NCI-H2227 treated with DMSO at 0.1 percent for 48 hours (cell line): ENCODE measurements around the gene PLBD1.

ENCODE experiments used
- DNase-seq: peaks from one replicate; lab custom pipeline; 2025; lab: John Stamatoyannopoulos, UW

Gene PLBD1

GRCh38 chr12:14567351-14568162 is at the start of gene PLBD1:
Gene PLBD1 (minus strand): TSS chr12:14567883. CDS start chr12:14567696, 187 bp downstream.
- DNase-seq = no peak

GRCh38 chr12:14614704-14615121 is 47.0 kb upstream of the PLBD1 start:
- DNase-seq = no peak

GRCh38 chr12:14613718-14614117 is 46.0 kb upstream of the PLBD1 start:
- no peak for DNase-seq

GRCh38 chr12:14612898-14613445 is 45.3 kb upstream of the PLBD1 start:
- DNase-seq = no peak

GRCh38 chr12:14612250-14612649 is 44.6 kb upstream of the PLBD1 start:
- no peak for DNase-seq

GRCh38 chr12:14611640-14612203 is 44.0 kb upstream of the PLBD1 start:
- no peak for DNase-seq

GRCh38 chr12:14607568-14607967 is 39.9 kb upstream of the PLBD1 start:
- no peak for DNase-seq

- DNase-seq = no peak
Measured at GRCh38 chr12:14605401-14605989, 37.8 kb upstream of the PLBD1 start.

- DNase-seq = no peak
Measured at GRCh38 chr12:14601692-14602478, 34.2 kb upstream of the PLBD1 start.

GRCh38 chr12:14597480-14597879 is 29.8 kb upstream of the PLBD1 start:
- no peak for DNase-seq

- DNase-seq = no peak
Measured at GRCh38 chr12:14591719-14592118, 24.0 kb upstream of the PLBD1 start.

GRCh38 chr12:14589169-14590004 is 21.7 kb upstream of the PLBD1 start:
- DNase-seq = no peak

- DNase-seq = no peak
Measured at GRCh38 chr12:14588571-14588970, 20.9 kb upstream of the PLBD1 start.

GRCh38 chr12:14578646-14579045 is 11.0 kb upstream of the PLBD1 start:
- no peak for DNase-seq

- DNase-seq = no peak
Measured at GRCh38 chr12:14577344-14577743, 9.7 kb upstream of the PLBD1 start.

GRCh38 chr12:14576896-14577295 is 9.2 kb upstream of the PLBD1 start:
- DNase-seq = no peak

GRCh38 chr12:14575585-14575984 is 7.9 kb upstream of the PLBD1 start:
- DNase-seq = no peak

- DNase-seq = no peak
Measured at GRCh38 chr12:14573118-14573517, 5.4 kb upstream of the PLBD1 start.

- no peak for DNase-seq
Measured at GRCh38 chr12:14572401-14572800, 4.7 kb upstream of the PLBD1 start.

- no peak for DNase-seq
Measured at GRCh38 chr12:14571779-14572178, 4.1 kb upstream of the PLBD1 start.

- DNase-seq = no peak
Measured at GRCh38 chr12:14570231-14570630, 2.5 kb upstream of the PLBD1 start.
